Measurements from ENCODE around the gene PHC3.

Gene PHC3

GRCh38 chr3:170109579-170110293 is 71.8 kb downstream of the PHC3 start:
- TF ChIP-seq, protein P1, sequence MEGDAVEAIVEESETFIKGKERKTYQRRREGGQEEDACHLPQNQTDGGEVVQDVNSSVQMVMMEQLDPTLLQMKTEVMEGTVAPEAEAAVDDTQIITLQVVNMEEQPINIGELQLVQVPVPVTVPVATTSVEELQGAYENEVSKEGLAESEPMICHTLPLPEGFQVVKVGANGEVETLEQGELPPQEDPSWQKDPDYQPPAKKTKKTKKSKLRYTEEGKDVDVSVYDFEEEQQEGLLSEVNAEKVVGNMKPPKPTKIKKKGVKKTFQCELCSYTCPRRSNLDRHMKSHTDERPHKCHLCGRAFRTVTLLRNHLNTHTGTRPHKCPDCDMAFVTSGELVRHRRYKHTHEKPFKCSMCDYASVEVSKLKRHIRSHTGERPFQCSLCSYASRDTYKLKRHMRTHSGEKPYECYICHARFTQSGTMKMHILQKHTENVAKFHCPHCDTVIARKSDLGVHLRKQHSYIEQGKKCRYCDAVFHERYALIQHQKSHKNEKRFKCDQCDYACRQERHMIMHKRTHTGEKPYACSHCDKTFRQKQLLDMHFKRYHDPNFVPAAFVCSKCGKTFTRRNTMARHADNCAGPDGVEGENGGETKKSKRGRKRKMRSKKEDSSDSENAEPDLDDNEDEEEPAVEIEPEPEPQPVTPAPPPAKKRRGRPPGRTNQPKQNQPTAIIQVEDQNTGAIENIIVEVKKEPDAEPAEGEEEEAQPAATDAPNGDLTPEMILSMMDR (IDR thresholded peaks at IDR 0.05; ENCODE audit: low read length, missing control alignments), result no peak
- H3K4me3 ChIP-seq (replicated peaks; ENCODE audit: low read depth, low read length), result no peak overlapping the region
- DNase-seq (ENCODE audit: low read depth), result no peak

DNA sequence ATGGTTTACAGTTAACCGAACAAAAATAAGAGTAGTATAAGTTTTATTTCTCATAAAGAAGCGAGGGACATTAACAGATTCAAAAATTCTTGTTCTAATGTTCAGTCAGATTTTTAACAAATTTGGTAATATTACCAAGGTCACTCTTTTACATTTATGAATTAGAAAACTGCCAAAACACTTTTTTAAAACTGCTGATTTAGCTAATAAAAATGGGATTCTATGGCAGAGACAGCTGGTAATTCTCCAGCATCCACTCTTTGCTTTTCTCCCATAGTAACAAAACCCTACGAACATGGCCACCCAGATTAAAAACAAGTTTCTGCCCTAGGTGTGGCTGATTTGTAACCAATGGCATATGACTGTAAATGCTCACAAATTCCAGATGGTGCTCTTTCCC is 72.6 kb downstream of the PHC3 start:
- H3K4me3 ChIP-seq (replicated peaks; ENCODE audit: low read depth, low read length), result no peak overlapping the region
- DNase-seq (ENCODE audit: low read depth), result no peak
- TF ChIP-seq, protein P1 (IDR thresholded peaks at IDR 0.05; ENCODE audit: low read length, missing control alignments), result no peak

- TF ChIP-seq, protein P1 (IDR thresholded peaks at IDR 0.05; ENCODE audit: low read length, missing control alignments), result no peak
- H3K4me3 ChIP-seq (replicated peaks; ENCODE audit: low read depth, low read length), result no peak overlapping the region
- DNase-seq (ENCODE audit: low read depth), result peak; percentile 20
These were observed 73.6 kb downstream of the PHC3 start for GRCh38 chr3:170107941-170108340.

GRCh38 chr3:170102431-170102830 is 79.1 kb downstream of the PHC3 start:
- TF ChIP-seq, protein P1 (IDR thresholded peaks at IDR 0.05; ENCODE audit: low read length, missing control alignments), result no peak
- H3K4me3 ChIP-seq (replicated peaks; ENCODE audit: low read depth, low read length), result no peak overlapping the region
- DNase-seq (ENCODE audit: low read depth), result no peak

DNA sequence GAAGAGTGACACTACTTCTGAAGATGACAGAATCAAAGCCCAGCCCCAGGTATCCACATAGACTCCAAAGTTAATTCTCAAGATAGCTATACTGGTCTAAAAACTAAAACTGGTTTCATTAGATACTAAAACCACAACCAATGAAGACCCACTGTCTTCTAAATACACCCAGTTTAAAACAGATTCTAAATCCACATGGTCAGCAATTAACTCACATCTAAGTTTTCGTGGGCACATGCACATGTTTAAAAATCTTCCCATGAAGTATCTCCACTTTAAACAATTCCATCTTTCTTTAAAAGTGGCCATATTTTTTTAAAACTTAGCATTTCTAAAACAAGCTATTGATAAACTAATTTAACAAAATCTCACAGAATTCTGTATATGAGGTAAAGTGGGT is 80.6 kb downstream of the PHC3 start:
- TF ChIP-seq, protein P1 (IDR thresholded peaks at IDR 0.05; ENCODE audit: low read length, missing control alignments), result no peak
- H3K4me3 ChIP-seq (replicated peaks; ENCODE audit: low read depth, low read length), result no peak overlapping the region
- no peak for DNase-seq (ENCODE audit: low read depth)

DNA sequence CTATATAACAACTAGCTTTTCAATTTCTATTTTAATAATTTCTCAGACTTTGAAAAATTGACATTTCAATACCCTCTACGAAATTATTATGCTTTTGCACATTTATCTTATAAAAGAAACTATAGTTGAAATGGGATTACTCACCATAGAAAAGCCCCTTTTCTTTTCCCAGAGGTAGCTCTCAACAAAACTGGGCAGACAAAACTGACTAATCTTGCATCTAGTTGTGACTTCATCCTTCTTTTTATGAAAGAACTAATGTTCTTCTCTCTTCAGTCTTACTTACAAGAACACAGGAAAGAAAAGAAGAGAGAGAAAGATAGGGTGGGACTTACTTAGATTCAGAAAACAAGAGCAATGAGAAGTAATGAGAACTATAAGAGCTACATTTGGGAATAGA is 82.8 kb downstream of the PHC3 start:
- no peak overlapping the region for H3K4me3 ChIP-seq (replicated peaks; ENCODE audit: low read depth, low read length)
- TF ChIP-seq, protein P1 (IDR thresholded peaks at IDR 0.05; ENCODE audit: low read length, missing control alignments), result no peak
- DNase-seq (ENCODE audit: low read depth), result no peak

DNA sequence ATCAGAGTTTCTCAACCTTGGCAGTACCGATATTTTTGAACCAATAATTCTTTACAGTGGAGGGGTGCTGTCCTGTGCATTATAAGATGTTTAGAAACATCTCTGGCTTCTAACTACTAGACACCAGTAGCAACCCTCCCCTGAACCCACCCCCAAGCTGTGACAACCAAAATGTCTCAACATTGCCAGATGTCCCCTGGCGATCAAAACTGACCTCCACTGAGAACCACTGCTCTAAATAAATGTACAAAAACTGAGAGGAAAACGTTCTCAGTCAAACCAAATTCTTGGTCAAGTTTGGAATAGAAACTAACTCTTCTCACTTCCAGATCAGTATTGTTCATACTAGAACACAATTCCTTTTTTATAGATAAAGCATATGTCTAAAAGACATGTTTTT is 85.2 kb downstream of the PHC3 start:
- no peak overlapping the region for H3K4me3 ChIP-seq (replicated peaks; ENCODE audit: low read depth, low read length)
- TF ChIP-seq, protein P1 (IDR thresholded peaks at IDR 0.05; ENCODE audit: low read length, missing control alignments), result no peak
- no peak for DNase-seq (ENCODE audit: low read depth)
